Activated CD4-positive, alpha-beta T cell treated with anti-CD3 and anti-CD28 coated beads for 1 hour (primary cell): ENCODE measurements around the gene WWOX.

Experiments
- DNase-seq: peaks from one replicate; pipeline ENCODE4 v3.0.0-alpha.2; 2020

The WWOX gene

GRCh38 chr16:78150233-78150632, 50.8 kb downstream of the WWOX start:
- no peak for DNase-seq

DNA sequence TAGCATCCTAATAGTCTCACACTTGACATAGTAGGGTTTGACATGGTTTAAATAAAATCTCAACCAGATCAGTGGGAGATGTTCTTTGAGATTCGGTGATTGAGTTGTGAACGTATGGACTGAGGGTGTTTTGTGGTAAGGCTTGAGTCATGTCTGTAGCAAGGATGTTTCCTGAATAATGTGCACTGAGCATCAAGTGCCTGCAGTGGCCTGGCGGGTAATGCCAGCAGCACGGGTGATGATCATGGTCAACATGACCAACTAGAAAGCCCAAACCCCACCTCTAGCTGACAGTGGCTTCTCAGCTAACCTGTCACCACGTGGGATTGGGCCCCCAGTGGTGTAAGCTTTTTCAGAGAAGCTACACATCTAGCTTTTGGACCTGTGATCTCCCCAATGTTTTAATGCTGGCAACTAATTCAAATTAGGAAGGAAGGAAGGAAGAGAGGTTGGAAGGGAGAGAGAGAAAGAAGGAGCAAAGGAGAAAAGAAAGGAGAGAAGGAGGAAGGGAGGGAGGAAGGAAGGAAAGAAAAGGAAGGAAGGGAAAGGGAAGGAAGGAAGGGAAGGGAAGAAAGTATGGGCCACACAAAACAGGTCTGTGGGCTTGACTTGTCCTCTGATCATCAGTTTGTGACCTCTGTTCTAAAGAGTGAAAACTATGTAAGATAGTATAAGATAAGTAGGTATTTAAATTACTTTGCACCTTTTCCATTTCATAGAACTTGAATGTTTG, 55.4 kb downstream of the WWOX start:
- DNase-seq, result no peak

DNA sequence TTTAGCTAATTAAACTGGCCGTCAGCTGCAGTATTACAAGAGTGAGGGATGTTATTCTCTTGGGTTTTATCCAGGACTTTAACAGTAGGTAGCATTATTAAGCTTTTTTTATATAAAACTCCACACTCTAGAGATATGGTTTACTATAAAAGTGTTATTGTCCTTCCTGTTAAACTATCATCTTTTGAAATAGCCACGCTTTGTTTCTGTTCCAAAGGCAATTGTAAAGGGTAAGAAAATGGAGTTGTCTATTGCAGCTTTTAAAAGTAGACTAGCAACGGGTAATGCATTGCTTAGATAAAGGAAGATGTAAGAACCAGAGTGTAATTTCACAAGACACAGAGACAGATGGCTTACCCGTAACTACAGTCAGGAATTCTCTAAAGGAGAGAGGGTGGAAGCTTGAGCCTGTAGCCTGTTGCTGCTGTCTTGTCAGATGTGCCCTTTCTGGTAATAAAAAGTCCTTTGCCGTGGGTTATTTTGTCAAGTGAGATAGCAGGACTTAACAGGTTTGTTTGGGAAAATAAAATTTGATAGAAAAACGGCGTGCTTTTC, 56.4 kb downstream of the WWOX start:
- no peak for DNase-seq

DNA sequence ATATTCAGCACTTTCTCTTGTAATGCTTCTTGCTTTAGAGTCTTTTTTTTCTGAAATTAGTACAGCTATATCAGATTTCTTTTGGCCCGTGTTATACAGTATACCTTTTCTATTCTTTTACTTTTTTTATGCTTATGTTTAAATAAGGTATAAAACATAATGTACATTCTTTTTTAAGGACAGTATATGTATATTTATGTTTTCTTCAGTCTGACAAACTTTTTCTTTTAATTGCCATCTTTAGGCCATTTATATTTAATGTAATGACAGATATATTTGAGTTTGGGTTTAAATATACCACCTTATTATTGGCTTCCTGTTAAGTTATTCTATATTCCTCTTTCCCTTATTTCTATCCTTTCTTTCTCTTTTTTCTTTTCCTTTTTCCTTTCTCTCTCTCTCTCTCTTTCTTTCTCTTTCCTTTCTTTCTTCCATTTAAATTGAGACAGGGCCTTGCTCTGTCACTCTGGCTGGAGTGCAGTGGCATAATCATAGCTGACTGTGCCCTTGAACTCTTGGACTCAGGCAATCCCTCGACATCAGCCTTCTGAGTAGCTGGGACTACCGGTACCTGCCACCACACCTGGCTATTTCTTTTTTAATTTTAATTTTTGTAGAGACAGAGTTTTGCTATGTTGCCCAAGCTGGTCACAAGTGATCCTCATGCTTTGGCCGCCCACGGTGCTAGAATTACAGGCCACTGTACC, 61.7 kb downstream of the WWOX start:
- no peak for DNase-seq

DNA sequence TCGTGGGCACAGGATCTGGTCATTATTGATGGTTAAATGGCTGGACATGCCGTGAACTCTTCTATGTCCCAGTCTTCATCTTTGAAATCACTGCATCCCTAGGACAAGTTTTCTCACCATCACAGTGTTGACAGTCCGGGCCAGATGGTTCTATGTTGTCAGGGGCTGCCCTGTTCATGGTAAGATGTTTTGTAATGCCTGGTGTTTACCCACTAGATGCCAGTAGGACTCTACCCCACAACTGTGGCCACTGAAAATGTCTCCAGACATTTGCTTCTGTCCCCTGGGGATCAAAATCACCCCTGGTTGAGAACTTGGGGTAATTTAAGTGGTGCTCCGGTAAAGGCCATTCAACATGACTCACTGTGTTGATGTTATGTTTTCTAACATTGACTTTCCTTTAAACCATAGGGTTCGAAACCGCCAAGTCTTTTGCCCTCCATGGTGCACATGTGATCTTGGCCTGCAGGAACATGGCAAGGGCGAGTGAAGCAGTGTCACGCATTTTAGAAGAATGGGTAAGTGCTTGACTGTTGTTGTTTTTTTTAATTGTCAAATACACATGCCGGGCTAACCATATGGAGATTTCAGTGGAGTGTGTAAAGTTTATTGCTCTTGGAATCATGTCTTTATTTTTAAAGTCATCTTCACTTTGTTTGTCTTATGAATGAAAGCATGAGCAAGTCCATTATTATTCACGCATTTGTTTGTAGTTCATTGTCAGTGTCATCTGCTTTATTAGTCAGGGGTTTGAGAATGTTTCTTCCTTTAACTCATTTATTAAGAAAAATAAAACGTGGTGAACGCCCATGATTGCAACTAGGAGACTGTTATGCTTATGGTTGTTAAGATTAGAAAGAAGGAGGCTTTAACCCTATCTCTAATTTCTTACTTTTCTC, 64.6 kb downstream of the WWOX start:
- no peak for DNase-seq

- no peak for DNase-seq
These were observed 71.1 kb downstream of the WWOX start for GRCh38 chr16:78170494-78170933.

DNA sequence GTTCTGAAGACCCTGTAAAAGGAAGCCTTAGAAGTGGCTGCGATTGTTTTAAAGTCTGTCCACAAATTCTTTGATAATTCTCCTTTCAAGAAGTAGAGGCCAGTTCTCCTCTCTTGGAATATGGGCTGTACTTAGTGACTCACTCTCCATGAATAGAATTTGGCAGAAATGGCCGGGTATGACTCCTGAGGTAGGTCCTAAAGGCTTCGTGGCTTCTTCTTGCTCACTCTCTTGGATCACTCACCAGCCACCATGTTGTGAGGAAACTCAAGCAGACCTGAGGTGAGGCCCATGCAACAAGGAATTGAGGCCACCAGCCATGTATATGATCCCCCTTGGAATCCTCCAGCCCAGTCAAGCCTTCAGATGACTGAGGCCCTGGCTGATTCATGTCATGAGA, 75.8 kb downstream of the WWOX start:
- no peak for DNase-seq

- no peak for DNase-seq
These were observed 77.0 kb downstream of the WWOX start for GRCh38 chr16:78176435-78176834.

- no peak for DNase-seq
These were observed 77.8 kb downstream of the WWOX start for GRCh38 chr16:78177218-78177617.

DNA sequence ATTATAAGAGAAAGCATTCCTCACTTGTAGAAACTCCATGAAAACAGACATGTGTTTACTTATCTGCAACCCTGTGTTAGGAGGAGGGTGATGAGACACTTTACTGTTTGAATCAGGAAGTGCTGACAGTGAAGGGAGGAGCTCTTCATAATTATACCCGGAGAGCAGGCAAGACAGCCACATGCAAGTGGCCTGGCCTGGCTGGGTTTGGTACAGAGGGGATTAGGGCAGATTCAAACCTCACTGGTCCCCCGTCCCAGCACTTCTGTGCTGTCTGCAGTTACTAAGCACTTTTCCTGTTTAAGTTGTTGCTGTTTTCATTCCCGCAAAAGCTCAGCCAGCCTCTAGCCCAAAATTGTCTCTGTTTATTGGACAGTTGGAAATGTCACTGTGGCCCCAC, 78.5 kb downstream of the WWOX start:
- DNase-seq, result no peak

- no peak for DNase-seq
These were observed 80.2 kb downstream of the WWOX start for GRCh38 chr16:78179666-78180065.

- DNase-seq, result no peak
These were observed 80.9 kb downstream of the WWOX start for GRCh38 chr16:78180349-78180748.

GRCh38 chr16:78183437-78184237, 84.2 kb downstream of the WWOX start:
- DNase-seq, result no peak

- no peak for DNase-seq
These were observed 85.1 kb downstream of the WWOX start for GRCh38 chr16:78184238-78185183.

GRCh38 chr16:78189121-78189520, 89.7 kb downstream of the WWOX start:
- no peak for DNase-seq

- DNase-seq, result no peak
These were observed 93.5 kb downstream of the WWOX start for GRCh38 chr16:78192734-78193488.

DNA sequence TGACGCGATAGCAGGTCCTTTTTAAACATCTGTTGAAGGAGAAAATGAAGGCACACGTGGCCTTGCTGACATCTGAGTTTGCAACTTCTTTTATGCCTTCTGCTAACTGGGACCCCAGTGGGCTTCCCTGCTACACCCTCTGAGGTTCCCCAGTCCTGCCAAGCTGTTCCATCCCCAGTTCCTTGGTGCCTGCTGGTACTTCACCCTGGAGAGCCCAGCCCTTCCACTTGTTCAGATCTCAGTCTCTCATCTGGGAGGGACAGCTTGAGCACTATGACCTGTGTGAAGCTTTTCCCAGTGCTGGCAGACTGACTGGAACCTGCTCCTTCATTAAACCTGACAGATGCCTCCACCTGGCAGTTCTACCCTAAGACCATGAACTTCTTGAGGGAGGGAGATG, 95.5 kb downstream of the WWOX start:
- no peak for DNase-seq

DNA sequence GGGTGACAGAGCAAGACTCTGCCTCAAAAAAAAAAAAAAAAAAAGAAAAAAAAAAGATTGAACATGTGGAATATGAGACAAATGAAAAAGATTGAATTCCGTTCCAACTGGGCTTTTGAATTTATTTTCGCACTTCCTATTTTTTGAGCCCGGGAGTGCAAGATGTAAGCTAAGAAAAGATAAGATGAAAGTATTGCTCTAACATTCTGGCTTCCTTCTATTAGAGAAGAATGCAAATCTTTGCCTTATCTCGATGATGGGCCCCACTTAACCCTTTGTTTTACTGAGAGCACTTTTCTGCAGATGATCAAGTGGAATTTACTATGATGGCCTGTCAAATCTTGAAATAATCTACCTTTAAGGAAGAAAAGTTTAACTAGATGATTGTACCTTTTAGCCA, 96.3 kb downstream of the WWOX start:
- no peak for DNase-seq

DNA sequence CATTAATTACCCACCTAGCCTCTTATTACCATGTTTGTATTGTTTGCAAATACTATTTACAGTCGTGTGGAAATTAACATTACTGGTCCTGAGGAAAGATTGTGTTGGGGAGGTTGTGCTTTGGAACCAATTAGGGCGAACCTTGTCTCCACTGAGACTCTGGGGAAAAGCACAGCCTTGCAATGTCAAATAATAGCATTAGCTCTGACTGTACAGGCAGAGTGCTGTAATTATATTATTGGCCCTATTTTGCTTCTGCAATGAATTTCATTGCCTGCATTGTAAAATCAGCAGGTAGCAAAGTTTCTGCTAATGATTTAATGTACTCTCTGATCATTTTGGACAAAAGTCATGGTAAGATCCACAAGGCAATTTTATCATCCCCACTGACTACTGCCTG, 97.0 kb downstream of the WWOX start:
- DNase-seq, result no peak

DNA sequence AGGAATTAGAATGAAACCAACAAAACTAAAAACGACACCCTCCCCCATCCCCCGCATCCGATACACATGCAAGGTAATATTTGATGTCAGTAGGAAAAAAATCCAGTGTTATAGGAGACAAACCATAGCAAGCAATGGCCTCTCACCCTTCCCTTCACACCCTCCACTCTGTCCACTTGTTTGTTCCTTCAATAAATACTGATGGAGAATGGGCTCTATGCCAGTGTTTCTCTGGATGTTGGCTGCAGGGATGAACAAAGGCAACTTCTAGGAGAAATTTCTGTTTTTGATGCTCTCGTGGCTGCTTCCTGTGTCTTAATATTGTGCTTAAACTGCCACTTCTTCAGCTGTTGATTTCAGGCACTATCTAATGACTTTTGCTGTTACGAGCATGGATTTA, 98.8 kb downstream of the WWOX start:
- DNase-seq, result no peak
